HepG2 (cell line): ENCODE measurements around the gene VAMP5. TPM values are rescaled to one million over a fixed set of nuclear protein-coding genes. Genes with fewer than 3 reads are reported as not detected.

ENCODE experiments used
- AKNA ChIP-seq: sonication (generic); formaldehyde crosslinking; IDR thresholded peaks from 2 replicates; pipeline ENCODE4 v1.4.0; 2020; ENCODE audit warnings: missing genetic modification reagents, borderline replicate concordance
- ATF7-NPFF ChIP-seq: sonication (generic); formaldehyde crosslinking; IDR thresholded peaks from 2 replicates; pipeline ENCODE4 v1.8.1; 2023; ENCODE audit warnings: mild to moderate bottlenecking, low read depth, missing genetic modification reagents, moderate library complexity
- CBX2 ChIP-seq, 2 experiments: fragments of 200-600 bp in 1 of 2; sonication (generic); formaldehyde crosslinking in 1 of 2; IDR thresholded peaks; 2 replicates each; pipeline versions ENCODE4 v1.7.0 to v1.8.1; 2018 to 2022; ENCODE audit warnings: low read depth in 2 of 2, low read length in 1 of 2, mild to moderate bottlenecking in 1 of 2, missing genetic modification reagents in 1 of 2
- GPBP1L1 ChIP-seq: sonication (generic); formaldehyde crosslinking; IDR thresholded peaks from 2 replicates; pipeline ENCODE4 v1.5.0; 2020; ENCODE audit warnings: mild to moderate bottlenecking, missing genetic modification reagents
- HNF1B ChIP-seq: sonication (generic); formaldehyde crosslinking; IDR thresholded peaks from 2 replicates; pipeline ENCODE4 v1.5.1; 2020; ENCODE audit warnings: mild to moderate bottlenecking, moderate library complexity, missing genetic modification reagents
- HNF4G ChIP-seq, 2 experiments: sonication (generic) in 1 of 2; formaldehyde crosslinking in 1 of 2; IDR thresholded peaks; 2 replicates each; pipeline versions ENCODE4 v1.4.0 to v1.6.1; 2011 to 2020; ENCODE audit warnings: borderline replicate concordance in 2 of 2, low read depth in 2 of 2, mild to moderate bottlenecking in 2 of 2, low read length in 1 of 2, missing genetic modification reagents in 1 of 2, moderate library complexity in 1 of 2
- HOXA5 ChIP-seq: sonication (generic); formaldehyde crosslinking; IDR thresholded peaks from 2 replicates; pipeline ENCODE4 v1.4.0; 2020; ENCODE audit warnings: missing genetic modification reagents
- IRX3 ChIP-seq: sonication (generic); formaldehyde crosslinking; IDR thresholded peaks from 2 replicates; pipeline ENCODE4 v1.8.1; 2023; ENCODE audit warnings: mild to moderate bottlenecking, low read depth, missing genetic modification reagents, borderline replicate concordance
- REST ChIP-seq, 2 experiments: IDR thresholded peaks; 2 replicates each; pipeline ENCODE4 v1.6.1; 2011 to 2012; ENCODE audit warnings: low read length in 2 of 2, borderline replicate concordance in 1 of 2, low read depth in 1 of 2, mild to moderate bottlenecking in 1 of 2, moderate library complexity in 1 of 2
- TOE1 ChIP-seq: sonication (generic); formaldehyde crosslinking; IDR thresholded peaks from 2 replicates; pipeline ENCODE4 v1.4.0; 2020; ENCODE audit warnings: mild to moderate bottlenecking, missing genetic modification reagents
- ZFYVE20 ChIP-seq: sonication (generic); formaldehyde crosslinking; IDR thresholded peaks from 2 replicates; pipeline ENCODE4 v1.8.0; 2023; ENCODE audit warnings: low read depth, mild to moderate bottlenecking, moderate library complexity, missing genetic modification reagents, borderline replicate concordance
- ZNF256 ChIP-seq: sonication (generic); formaldehyde crosslinking; conservative IDR thresholded peaks from 2 replicates; pipeline ENCODE4 v1.4.0; 2020; ENCODE audit warnings: missing genetic modification reagents
- ZNF468 ChIP-seq: sonication (generic); formaldehyde crosslinking; IDR thresholded peaks from 2 replicates; pipeline ENCODE4 v1.8.0; 2022; ENCODE audit warnings: mild to moderate bottlenecking, moderate library complexity, missing genetic modification reagents
- ZNF652 ChIP-seq: IDR thresholded peaks from 2 replicates; pipeline ENCODE4 v1.6.1; 2016; ENCODE audit warnings: low read depth, borderline replicate concordance
- polyA plus RNA-seq, 8 experiments: library from polyadenylated mRNA; depleted of rRNA in 3 of 8; stranded (reverse) in 7 of 8; unstranded in 1 of 8; fragments of >200 nt; fragmentation: Illumina TruSeq in 4 of 8; extraction: Trizol in 4 of 8; gene quantifications; 2 replicates each; pipeline versions ENCODE4 v1.2.1 to v1.2.3, GENCODE V29; 2011 to 2016; ENCODE audit warnings: low read depth in 4 of 8, missing spikeins in 1 of 8, mixed read lengths in 1 of 8; ENCODE audit not compliant: insufficient read depth in 1 of 8
- total RNA-seq, 5 experiments: library from RNA; depleted of rRNA; stranded (reverse); fragments of >200 nt; fragmentation: Illumina TruSeq; extraction: Trizol; gene quantifications; 2 replicates each; pipeline ENCODE4 v1.2.3, GENCODE V29; 2016; ENCODE audit warnings: low read depth in 1 of 5

VAMP5 gene
- total and polyA plus RNA-seq, 2 of the 13 experiments (the other 11 are each of a cell fraction or from before 2014, with no cell fraction given): 7.2 to 56.7 TPM

GRCh38 chr2:85602476-85603234 lies 18.4 kb downstream of the VAMP5 start, which contains the start of gene TMEM150A (continued):
- no peak for TF ChIP-seq AKNA (CRISPR knock-in tag)
- peak; percentile 89 for TF ChIP-seq ATF7-NPFF (CRISPR knock-in tag)
- TF ChIP-seq ZNF652 (CRISPR knock-in tag): peak; percentile 73; the same call in 1 of the 2 replicates
- peak; percentile 60; the same call in 1 of the 2 replicates for TF ChIP-seq HNF1B (CRISPR knock-in tag)
- TF ChIP-seq ZNF468 (CRISPR knock-in tag): 0 out of 2 replicates have a peak, but pooled peaks have one; percentile 16
- TF ChIP-seq ZNF256 (CRISPR knock-in tag): no peak
- no peak for TF ChIP-seq GPBP1L1 (CRISPR knock-in tag)
- no peak for TF ChIP-seq TOE1 (CRISPR knock-in tag)
- 0 out of 2 replicates have a peak, but pooled peaks have one; percentile 84 for TF ChIP-seq IRX3
- TF ChIP-seq HNF4G (IDR thresholded peaks at IDR 0.05; ENCODE audit: borderline replicate concordance, low read depth, low read length): peak; percentile 63; the same call in 1 of the 2 replicates
- peak; percentile 52; the same call in 1 of the 2 replicates for TF ChIP-seq HNF4G (CRISPR knock-in tag; IDR thresholded peaks at IDR 0.05; ENCODE audit: borderline replicate concordance, low read depth)
- no peak for TF ChIP-seq CBX2 (IDR thresholded peaks at IDR 0.05; ENCODE audit: low read depth, low read length)
- no peak; the same call in none of the 2 replicates for TF ChIP-seq CBX2 (CRISPR knock-in tag; IDR thresholded peaks at IDR 0.05; ENCODE audit: low read depth)
- TF ChIP-seq REST (IDR thresholded peaks at IDR 0.05; ENCODE audit: borderline replicate concordance in 1 of 2, low read depth in 1 of 2, low read length in 2 of 2): no peak; a peak in 1 of 4 replicates
- TF ChIP-seq ZFYVE20 (CRISPR knock-in tag): no peak
- peak; percentile 10; the same call in 1 of the 2 replicates for TF ChIP-seq HOXA5 (CRISPR knock-in tag)
